A549 (cell line): ENCODE measurements around the gene NLRP3.

ENCODE experiments used
- CBX8 ChIP-seq: fragments of 200-600 bp; sonication (generic); IDR thresholded peaks from 2 replicates; pipeline ENCODE4 v1.6.1; 2016
- CEBPB ChIP-seq, 2 experiments: fragments of >200 bp in 1 of 2; sonication (Bioruptor Twin) in 1 of 2; formaldehyde crosslinking in 1 of 2; IDR thresholded peaks; 2 replicates each; pipeline ENCODE4 v1.6.1; 2012 to 2016
- CTCF ChIP-seq: fragments of >200 bp; sonication (Bioruptor Twin); formaldehyde crosslinking; IDR thresholded peaks from 3 replicates; pipeline ENCODE4 v1.5.1; 2016
- ELK1 ChIP-seq: fragments of 150-350 bp; IDR thresholded peaks from 2 replicates; pipeline ENCODE4 v1.6.1; 2014; ENCODE audit warnings: low read depth, mild to moderate bottlenecking, low read length
- HDAC2 ChIP-seq: fragments of 200-600 bp; sonication (generic); IDR thresholded peaks from 2 replicates; pipeline ENCODE4 v1.6.1; 2016
- JUN ChIP-seq, 2 experiments: fragments of >200 bp; sonication (Bioruptor Twin); formaldehyde crosslinking; IDR thresholded peaks; 2 replicates in 1 of 2; 3 replicates in 1 of 2; pipeline ENCODE4 v1.6.1; 2016 to 2017
- KDM1A ChIP-seq: fragments of 200-600 bp; sonication (generic); IDR thresholded peaks from 2 replicates; pipeline ENCODE4 v1.6.1; 2016; ENCODE audit warnings: low read depth, mild to moderate bottlenecking
- MAFK ChIP-seq: fragments of 450-650 bp; IDR thresholded peaks from 2 replicates; pipeline ENCODE4 v1.6.1; 2014; ENCODE audit not compliant: partially characterized antibody
- PHF8 ChIP-seq: fragments of 200-600 bp; sonication (generic); IDR thresholded peaks from 2 replicates; pipeline ENCODE4 v1.6.1; 2016; ENCODE audit warnings: low read depth, mild to moderate bottlenecking, antibody characterized with exemption, moderate library complexity, borderline replicate concordance
- POLR2A ChIP-seq: IDR thresholded peaks from 2 replicates; pipeline ENCODE4 v1.6.1; 2012; ENCODE audit warnings: mild to moderate bottlenecking, low read length
- RAD21 ChIP-seq, 2 experiments: fragments of >200 bp in 1 of 2; sonication (Bioruptor Twin) in 1 of 2; formaldehyde crosslinking in 1 of 2; IDR thresholded peaks in 1 of 2; conservative IDR thresholded peaks in 1 of 2; 2 replicates in 1 of 2; 3 replicates in 1 of 2; pipeline ENCODE4 v1.6.1; 2012 to 2018; ENCODE audit warnings: inconsistent platforms in 1 of 2
- REST ChIP-seq: fragments of 200-600 bp; sonication (generic); IDR thresholded peaks from 2 replicates; pipeline ENCODE4 v1.6.1; 2016; ENCODE audit warnings: antibody characterized with exemption, mild to moderate bottlenecking, moderate library complexity
- USF2 ChIP-seq: fragments of 450-650 bp; IDR thresholded peaks from 2 replicates; pipeline ENCODE4 v1.6.1; 2014; ENCODE audit warnings: antibody characterized with exemption
- ZFP36 ChIP-seq: fragments of 450-650 bp; IDR thresholded peaks from 2 replicates; pipeline ENCODE4 v1.6.1; 2014; ENCODE audit warnings: borderline replicate concordance; ENCODE audit not compliant: partially characterized antibody

GRCh38 chr1:247387565-247387964 is 28.4 kb upstream of the NLRP3 start:
- TF ChIP-seq CTCF (no peak), HDAC2 (no peak), POLR2A (no peak), MAFK (no peak), JUN (IDR thresholded peaks at IDR 0.05) (no peak), REST (no peak), RAD21 (conservative IDR thresholded peaks at IDR 0.05 in 1 of 2, IDR thresholded peaks at IDR 0.05 in 1 of 2) (no peak), ELK1 (no peak), CEBPB (IDR thresholded peaks at IDR 0.05) (no peak), USF2 (no peak), CBX8 (no peak), KDM1A (no peak), ZFP36 (no peak), PHF8 (no peak)
